ENCODE data around the gene HOXA4. TPM values are rescaled to one million over a fixed set of nuclear protein-coding genes. Genes with fewer than 3 reads are reported as not detected.

Gene HOXA4
- total RNA-seq, 1 experiment from 2014 or later = 1.0 TPM

GRCh38 chr7:27154901-27155815 lies 24.6 kb upstream of the HOXA4 start:
- H3K4me1 Mint-ChIP-seq (ENCODE audit: low read depth, unreplicated experiment) = peaks cover 11% of the 10 kb centered on the region
- CTCF ChIA-PET = no interaction called here
- no peak for DNase-seq
- intact Hi-C loops (cut with micrococcal nuclease; ENCODE audit: unreplicated experiment) = loop anchor here (5.0 kb wide), 1 partner anchor 1263 kb away; no protein-coding TSS in a partner anchor
- peaks cover 36% of the 10 kb centered on the region for H3K27me3 Mint-ChIP-seq (ENCODE audit: unreplicated experiment)
- no peak overlapping the region for H3K4me3 Mint-ChIP-seq (ENCODE audit: low read depth, unreplicated experiment)
- H3K36me3 Mint-ChIP-seq (ENCODE audit: insufficient read depth, unreplicated experiment) = peaks cover 18% of the 10 kb centered on the region
- H3K27ac Mint-ChIP-seq (ENCODE audit: unreplicated experiment) = no peak overlapping the region
- H3K9me3 Mint-ChIP-seq (ENCODE audit: low read depth, unreplicated experiment) = no peaks in the 10 kb centered on the region
- BruUV-seq (replicated peaks) = no TSS peak
- TF ChIP-seq, protein P1, sequence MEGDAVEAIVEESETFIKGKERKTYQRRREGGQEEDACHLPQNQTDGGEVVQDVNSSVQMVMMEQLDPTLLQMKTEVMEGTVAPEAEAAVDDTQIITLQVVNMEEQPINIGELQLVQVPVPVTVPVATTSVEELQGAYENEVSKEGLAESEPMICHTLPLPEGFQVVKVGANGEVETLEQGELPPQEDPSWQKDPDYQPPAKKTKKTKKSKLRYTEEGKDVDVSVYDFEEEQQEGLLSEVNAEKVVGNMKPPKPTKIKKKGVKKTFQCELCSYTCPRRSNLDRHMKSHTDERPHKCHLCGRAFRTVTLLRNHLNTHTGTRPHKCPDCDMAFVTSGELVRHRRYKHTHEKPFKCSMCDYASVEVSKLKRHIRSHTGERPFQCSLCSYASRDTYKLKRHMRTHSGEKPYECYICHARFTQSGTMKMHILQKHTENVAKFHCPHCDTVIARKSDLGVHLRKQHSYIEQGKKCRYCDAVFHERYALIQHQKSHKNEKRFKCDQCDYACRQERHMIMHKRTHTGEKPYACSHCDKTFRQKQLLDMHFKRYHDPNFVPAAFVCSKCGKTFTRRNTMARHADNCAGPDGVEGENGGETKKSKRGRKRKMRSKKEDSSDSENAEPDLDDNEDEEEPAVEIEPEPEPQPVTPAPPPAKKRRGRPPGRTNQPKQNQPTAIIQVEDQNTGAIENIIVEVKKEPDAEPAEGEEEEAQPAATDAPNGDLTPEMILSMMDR (IDR thresholded peaks at IDR 0.05; ENCODE audit: unreplicated experiment) = no peak

- H3K4me3 Mint-ChIP-seq (ENCODE audit: low read depth, unreplicated experiment) = no peak overlapping the region
- peaks cover 11% of the 10 kb centered on the region for H3K4me1 Mint-ChIP-seq (ENCODE audit: low read depth, unreplicated experiment)
- no peak for DNase-seq
- H3K27me3 Mint-ChIP-seq (ENCODE audit: unreplicated experiment) = peaks cover 36% of the 10 kb centered on the region
- H3K27ac Mint-ChIP-seq (ENCODE audit: unreplicated experiment) = no peak overlapping the region
- TF ChIP-seq, protein P1 (IDR thresholded peaks at IDR 0.05; ENCODE audit: unreplicated experiment) = no peak
- H3K9me3 Mint-ChIP-seq (ENCODE audit: low read depth, unreplicated experiment) = no peaks in the 10 kb centered on the region
- BruUV-seq (replicated peaks) = no TSS peak
- H3K36me3 Mint-ChIP-seq (ENCODE audit: insufficient read depth, unreplicated experiment) = peaks cover 24% of the 10 kb centered on the region
- CTCF ChIA-PET = no interaction called here
- intact Hi-C loops (cut with micrococcal nuclease; ENCODE audit: unreplicated experiment) = loop anchor here (5.0 kb wide), 1 partner anchor 1262 kb away; no protein-coding TSS in a partner anchor
Measured at GRCh38 chr7:27154369-27154768, 23.8 kb upstream of the HOXA4 start.

GRCh38 chr7:27153526-27153925 lies 23.0 kb upstream of the HOXA4 start:
- H3K27me3 Mint-ChIP-seq (ENCODE audit: unreplicated experiment) = peaks cover 36% of the 10 kb centered on the region
- H3K9me3 Mint-ChIP-seq (ENCODE audit: low read depth, unreplicated experiment) = no peaks in the 10 kb centered on the region
- no TSS peak for BruUV-seq (replicated peaks)
- CTCF ChIA-PET = no interaction called here
- peaks cover 29% of the 10 kb centered on the region for H3K36me3 Mint-ChIP-seq (ENCODE audit: insufficient read depth, unreplicated experiment)
- no peak overlapping the region for H3K27ac Mint-ChIP-seq (ENCODE audit: unreplicated experiment)
- intact Hi-C loops (cut with micrococcal nuclease; ENCODE audit: unreplicated experiment) = loop anchor here (5.0 kb wide), 1 partner anchor 1261 kb away; no protein-coding TSS in a partner anchor
- DNase-seq = no peak
- TF ChIP-seq, protein P1 (IDR thresholded peaks at IDR 0.05; ENCODE audit: unreplicated experiment) = no peak
- peaks cover 11% of the 10 kb centered on the region for H3K4me1 Mint-ChIP-seq (ENCODE audit: low read depth, unreplicated experiment)
- H3K4me3 Mint-ChIP-seq (ENCODE audit: low read depth, unreplicated experiment) = no peak overlapping the region

- CTCF ChIA-PET = interaction anchor here (0.8 to 1.0 kb wide), 2 partner anchors 8 to 54 kb away, joined by 3 to 5 read pairs; no protein-coding TSS in a partner anchor
- peaks cover 36% of the 10 kb centered on the region for H3K27me3 Mint-ChIP-seq (ENCODE audit: unreplicated experiment)
- peaks cover 11% of the 10 kb centered on the region for H3K4me1 Mint-ChIP-seq (ENCODE audit: low read depth, unreplicated experiment)
- peaks cover 35% of the 10 kb centered on the region for H3K36me3 Mint-ChIP-seq (ENCODE audit: insufficient read depth, unreplicated experiment)
- H3K9me3 Mint-ChIP-seq (ENCODE audit: low read depth, unreplicated experiment) = no peaks in the 10 kb centered on the region
- intact Hi-C loops (cut with micrococcal nuclease; ENCODE audit: unreplicated experiment) = loop anchor here (5.0 kb wide), 1 partner anchor 1261 kb away; no protein-coding TSS in a partner anchor
- H3K27ac Mint-ChIP-seq (ENCODE audit: unreplicated experiment) = no peak overlapping the region
- TF ChIP-seq, protein P1 (IDR thresholded peaks at IDR 0.05; ENCODE audit: unreplicated experiment) = no peak
- no peak overlapping the region for H3K4me3 Mint-ChIP-seq (ENCODE audit: low read depth, unreplicated experiment)
- BruUV-seq (replicated peaks) = no TSS peak
- no peak for DNase-seq
Measured at GRCh38 chr7:27152816-27153442, 22.4 kb upstream of the HOXA4 start.
